NCI-H524 (cell line): Measurements from ENCODE around the gene PEBP1.
"Not testable (repeated sequence)": the region's sequence is repeated elsewhere in the genome, so short reads cannot be mapped to it uniquely, and the experiment has no call there.

ENCODE experiments used
- DNase-seq, 2 experiments: peaks; one replicate each; lab custom pipeline; 2025; lab: John Stamatoyannopoulos, UW

PEBP1 gene

DNA sequence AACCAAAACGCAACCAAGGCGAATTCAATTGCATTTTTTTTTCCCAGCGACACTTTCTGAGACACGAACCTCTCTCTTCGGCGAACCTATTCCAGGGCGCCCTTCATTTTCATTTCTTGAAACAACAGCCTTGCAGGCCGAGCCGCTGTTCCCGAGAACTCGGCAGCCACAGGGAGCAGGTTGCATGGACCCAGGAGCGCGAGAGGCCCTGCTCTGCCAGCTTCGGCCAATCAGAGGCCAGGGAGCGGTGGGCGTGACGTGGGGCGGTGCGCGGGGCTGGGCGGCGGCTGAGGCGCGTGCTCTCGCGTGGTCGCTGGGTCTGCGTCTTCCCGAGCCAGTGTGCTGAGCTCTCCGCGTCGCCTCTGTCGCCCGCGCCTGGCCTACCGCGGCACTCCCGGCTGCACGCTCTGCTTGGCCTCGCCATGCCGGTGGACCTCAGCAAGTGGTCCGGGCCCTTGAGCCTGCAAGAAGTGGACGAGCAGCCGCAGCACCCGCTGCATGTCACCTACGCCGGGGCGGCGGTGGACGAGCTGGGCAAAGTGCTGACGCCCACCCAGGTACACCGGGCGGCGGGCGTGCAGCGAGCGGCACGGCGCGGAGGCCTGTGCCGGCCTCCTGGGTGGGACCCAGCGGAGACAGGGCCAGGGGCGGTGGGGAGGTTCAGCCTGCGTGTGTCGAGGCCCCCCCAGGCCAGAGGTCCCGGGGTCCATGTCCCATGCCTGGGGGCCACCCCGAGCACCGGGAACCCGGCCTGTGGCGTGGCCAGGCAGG lies at the start of gene PEBP1:
Gene PEBP1 (plus strand): TSS at position 337 of the 771 bp plus-strand sequence. CDS start 86 bp downstream, at position 423.
- DNase-seq, result peak; percentile 65 to 85

DNA sequence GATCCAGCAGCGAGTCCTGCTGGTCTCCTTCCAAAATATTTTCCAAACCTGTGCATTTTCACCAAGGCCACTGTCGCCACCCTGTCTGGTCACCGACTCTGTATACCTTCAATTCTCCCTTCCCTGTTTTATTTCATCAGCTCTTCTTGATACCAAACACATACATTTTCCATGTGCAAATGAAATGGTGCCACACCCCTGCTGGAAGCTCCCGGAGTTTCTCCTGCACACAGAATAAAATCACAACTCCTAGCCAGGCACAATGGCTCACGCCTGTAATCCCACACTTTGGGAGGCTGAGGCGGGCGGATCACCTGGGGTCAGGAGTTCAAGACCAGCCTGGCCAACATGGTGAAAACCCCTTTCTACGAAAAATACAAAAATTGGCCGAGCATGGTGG lies 46.1 kb upstream of the PEBP1 start:
- no peak for DNase-seq

- no peak for DNase-seq
These were observed 41.9 kb upstream of the PEBP1 start for GRCh38 chr12:118094039-118094438.

DNA sequence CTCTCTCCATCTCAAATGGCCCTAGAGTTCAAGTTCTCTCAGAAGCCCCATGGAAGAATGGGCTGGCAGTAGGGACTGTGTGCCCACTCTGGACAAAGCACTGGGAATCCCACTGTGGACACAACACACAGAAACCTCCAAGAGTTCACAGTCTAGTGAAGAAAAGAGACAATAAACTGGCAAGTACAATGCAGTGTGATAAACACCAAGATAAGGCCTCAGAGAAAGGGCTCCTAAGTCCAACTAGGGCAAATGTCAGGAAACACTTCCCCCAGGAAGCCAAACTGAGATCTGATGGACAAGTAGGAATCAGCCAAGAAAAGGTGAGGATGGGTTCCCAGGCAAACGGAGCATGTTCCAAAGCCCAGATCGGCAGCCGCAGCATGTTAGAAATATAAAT lies 37.5 kb upstream of the PEBP1 start:
- DNase-seq, result no peak

DNA sequence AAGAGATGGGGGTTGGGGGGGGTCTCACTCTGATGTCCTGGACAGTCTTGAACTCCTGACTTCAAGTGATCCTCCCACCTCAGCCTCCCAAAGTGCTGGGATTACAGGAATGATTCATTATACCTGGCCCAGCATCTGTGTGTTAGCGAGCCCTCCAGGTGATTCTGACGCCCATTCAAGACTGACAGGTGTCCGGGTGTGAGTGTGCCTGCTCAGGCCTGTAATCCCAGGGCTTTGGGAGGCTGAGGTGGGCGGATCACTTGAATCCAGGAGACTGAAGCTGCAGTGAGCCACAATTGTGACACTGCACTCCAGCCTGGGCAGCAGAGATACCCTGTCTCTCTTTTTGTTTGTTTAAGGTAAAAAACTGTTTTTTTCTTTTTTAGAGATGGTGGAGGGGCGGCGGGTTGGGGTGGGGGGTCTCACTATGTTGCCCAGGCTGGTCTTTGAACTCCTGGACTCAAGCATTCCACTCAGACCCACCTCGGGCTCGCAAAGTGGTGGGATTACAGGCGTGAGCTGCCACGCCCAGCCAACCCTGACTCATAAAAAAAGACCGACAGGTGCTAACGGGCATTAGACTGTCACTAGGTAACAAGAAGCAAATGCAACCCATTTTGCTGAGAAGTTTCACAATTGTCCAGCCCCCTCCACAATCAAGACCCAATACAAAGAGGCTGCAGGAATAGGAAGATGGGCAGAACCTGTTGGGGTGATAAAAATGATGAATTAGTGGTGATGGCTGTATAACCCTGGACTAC lies 36.8 kb upstream of the PEBP1 start:
- no peak for DNase-seq

GRCh38 chr12:118101051-118101450 lies 34.9 kb upstream of the PEBP1 start:
- DNase-seq, result no peak

DNA sequence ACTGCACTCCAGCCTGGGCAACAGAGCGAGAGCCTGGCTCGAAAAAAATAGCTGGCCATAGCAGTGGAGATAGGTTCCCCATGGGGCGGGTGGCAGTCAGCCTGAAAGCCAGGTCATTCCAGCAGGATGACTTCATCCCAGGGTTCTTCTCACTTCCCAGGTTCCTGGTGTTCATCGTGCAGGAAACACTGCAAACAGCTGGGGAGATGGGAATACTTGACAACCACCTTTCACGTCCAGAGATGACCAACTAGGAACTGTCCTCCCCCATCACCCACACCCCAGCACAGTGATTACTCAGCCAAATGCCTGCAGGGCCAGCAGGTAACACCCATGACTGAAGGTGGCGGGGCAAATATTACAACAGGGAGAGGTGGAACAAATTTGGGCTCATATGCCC lies 33.9 kb upstream of the PEBP1 start:
- no peak for DNase-seq

- no peak for DNase-seq
These were observed 33.3 kb upstream of the PEBP1 start for GRCh38 chr12:118102609-118103008.

GRCh38 chr12:118103201-118103600 lies 32.7 kb upstream of the PEBP1 start:
- peak in 1 of 2 experiments; percentile 49 for DNase-seq

- peak in 1 of 2 experiments; percentile 49 for DNase-seq
These were observed 32.1 kb upstream of the PEBP1 start, which contains the start of gene VSIG10 for GRCh38 chr12:118103601-118104382. Gene VSIG10, minus strand, starts transcription at chr12:118104011. Its CDS starts 340 bp downstream, at chr12:118103671.

GRCh38 chr12:118107011-118107410 lies 28.9 kb upstream of the PEBP1 start:
- DNase-seq, result no peak

GRCh38 chr12:118107694-118108093 lies 28.2 kb upstream of the PEBP1 start:
- no peak for DNase-seq

DNA sequence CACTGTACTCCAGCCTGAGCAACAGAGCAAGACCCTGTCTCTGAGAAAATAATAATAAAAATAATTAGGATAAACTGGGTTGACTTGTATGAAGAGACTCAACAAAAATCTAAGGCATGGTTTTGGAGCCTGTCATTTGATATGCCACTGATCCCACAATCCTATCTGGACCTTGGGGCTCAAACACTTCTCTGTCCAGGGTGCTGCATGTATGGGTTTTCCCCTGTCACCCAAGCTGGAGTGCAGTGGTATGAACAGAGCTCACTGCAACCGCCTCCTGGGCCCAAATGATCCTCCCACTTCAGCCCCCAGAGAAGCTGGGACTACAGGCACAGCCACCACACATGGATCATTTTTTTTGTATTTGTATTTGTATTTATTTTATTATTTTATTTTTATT lies 26.8 kb upstream of the PEBP1 start:
- no peak for DNase-seq

DNA sequence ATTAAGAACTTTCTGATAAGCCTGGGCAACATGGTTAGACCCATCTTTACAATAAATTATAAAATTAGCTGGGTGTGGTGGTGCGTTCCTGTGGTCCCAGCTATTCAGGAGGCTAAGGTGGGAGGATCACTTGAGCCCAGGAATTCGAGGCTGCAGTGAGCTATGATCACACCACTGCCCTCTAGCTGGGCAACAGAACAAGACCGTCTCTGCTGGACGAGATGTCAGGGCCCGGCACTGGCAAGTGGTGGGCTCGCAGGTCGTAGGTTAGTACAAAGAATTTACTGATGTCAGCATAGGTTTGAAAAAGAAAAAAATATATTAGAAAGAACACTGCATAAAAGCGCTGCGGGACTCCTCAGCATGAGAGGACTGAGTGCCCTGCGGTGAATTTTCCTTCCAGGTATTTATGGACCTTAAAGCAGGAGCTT lies 16.5 kb upstream of the PEBP1 start:
- no peak for DNase-seq

GRCh38 chr12:118120579-118121363 lies 15.2 kb upstream of the PEBP1 start:
- peak in 1 of 2 experiments; percentile 46 for DNase-seq

DNA sequence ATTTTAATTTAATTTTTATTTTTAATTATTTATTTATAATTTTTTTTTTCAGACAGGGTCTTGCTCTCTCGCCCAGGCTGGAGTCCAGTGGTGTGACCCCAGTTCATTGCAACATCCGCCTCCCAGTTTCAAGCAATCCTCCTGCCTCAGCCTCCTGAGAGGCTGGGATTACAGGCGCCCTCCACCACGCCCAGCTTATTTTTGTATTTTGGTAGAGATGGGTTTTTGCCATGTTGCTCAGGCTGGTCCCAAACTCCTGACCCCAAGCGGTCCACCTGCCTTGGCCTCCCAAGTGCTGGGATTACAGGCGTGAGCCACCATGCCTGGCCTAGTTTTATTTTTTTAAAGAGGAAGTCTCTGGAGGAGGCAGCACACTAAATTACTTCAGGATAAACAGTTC lies 13.7 kb upstream of the PEBP1 start:
- no peak for DNase-seq

GRCh38 chr12:118124333-118124874 lies 11.5 kb upstream of the PEBP1 start:
- DNase-seq, result no peak

DNA sequence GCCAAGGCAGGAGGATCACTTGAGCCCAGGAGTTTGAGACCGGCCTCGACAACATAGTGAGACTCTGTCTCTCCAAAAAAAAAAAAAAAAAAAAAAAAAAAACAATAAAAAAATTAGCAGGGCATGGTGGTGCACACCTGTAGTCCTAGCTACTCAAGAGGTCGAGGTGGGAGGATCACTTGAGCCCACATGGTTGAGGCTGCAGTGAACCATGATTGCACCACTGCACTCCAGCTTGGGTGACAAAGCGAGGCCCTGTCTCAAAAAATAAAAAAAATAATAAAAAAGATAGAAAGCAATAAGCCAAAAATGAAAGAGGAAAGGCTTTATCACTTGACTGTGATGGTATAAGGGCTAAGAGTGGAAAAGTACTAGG lies 10.2 kb upstream of the PEBP1 start:
- DNase-seq, result no peak

DNA sequence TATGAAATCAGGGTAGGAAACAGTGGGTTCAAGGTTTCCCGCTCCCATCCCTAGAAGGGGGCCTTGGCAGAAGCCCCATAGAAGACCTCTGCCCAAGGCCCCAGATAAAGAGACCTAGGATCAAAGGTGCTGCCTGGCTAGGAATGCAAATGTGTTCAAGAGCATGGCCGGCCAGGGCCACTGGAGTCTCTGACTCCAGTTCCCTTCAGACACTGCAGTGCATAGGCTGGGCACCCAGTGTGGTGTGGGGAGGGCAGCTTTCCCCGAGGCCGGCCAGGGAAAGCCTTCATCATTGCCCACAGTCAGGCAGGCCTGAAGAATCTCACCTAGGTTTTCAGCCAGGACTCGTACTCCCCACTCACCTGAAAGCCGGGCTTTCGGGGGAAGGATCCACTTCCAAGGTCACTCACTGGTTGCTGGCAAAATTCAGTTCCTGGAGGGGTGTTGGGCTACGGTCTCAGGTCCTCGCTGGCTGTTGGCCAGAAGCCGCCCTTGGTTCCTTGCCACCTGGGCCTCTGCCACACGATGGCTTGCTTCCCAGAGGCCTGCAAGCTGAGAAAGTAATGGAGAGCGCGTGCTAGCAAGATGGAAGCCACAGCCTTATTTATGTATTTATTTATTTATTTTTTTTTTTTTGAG lies 9.7 kb upstream of the PEBP1 start:
- DNase-seq, result no peak

- DNase-seq, result no peak
These were observed 8.1 kb upstream of the PEBP1 start for GRCh38 chr12:118127867-118128266.

DNA sequence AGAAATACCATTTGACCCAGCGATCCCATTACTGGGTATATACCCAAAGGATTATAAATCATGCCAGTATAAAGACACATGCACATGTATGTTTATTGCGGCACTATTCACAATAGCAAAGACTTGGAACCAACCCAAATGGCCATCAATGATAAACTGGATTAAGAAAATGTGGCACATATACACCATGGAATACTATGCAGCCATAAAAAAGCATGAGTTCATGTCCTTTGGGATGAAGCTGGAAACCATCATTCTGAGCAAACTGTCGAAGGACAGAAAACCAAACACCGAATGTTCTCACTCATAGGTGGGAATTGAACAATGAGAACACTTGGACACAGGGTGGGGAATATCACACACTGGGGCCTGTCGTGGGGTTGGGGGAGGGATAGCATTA lies 6.5 kb upstream of the PEBP1 start:
- not testable (repeated sequence) for DNase-seq
